HG03558 (cell line): Measurements from ENCODE around the gene CHST11.

ENCODE experiments used
- ATAC-seq: cut with Tn5 transposase; IDR thresholded peaks from one replicate; pipeline ENCODE4 v1.9.1; 2021; ENCODE audit warnings: moderate number of reproducible peaks; ENCODE audit not compliant: unreplicated experiment; ENCODE audit errors: extremely low read depth

The CHST11 gene

DNA sequence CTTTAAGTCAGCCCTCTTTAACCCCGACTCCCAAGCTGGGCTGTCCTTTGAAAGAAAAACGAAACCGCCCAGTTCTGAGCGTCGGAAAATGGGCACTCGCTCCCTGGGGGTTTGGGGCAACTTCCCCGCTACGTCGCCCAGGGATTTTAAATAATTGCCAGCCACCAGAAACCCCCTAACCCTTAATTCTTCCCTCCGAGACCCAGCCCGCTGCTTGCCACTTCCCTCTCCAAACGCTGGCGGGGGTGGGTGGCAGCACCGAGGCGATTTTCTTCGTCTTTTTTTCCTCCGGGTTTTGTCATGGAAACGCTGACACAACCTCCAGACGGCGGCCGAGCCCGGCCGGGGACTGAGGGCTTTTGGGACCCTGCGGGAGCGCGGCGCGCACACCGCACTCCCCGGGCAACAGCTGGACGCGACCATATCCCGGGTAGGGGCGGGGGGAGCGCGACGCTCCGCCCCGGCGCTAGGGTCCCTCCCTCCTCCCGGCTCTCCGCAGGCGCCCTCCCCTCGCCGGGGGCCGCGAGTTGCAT is at the start of gene CHST11:
Gene CHST11 (plus strand): TSS at position 532 of the 533 bp plus-strand sequence.
- ATAC-seq: peak; percentile 46

DNA sequence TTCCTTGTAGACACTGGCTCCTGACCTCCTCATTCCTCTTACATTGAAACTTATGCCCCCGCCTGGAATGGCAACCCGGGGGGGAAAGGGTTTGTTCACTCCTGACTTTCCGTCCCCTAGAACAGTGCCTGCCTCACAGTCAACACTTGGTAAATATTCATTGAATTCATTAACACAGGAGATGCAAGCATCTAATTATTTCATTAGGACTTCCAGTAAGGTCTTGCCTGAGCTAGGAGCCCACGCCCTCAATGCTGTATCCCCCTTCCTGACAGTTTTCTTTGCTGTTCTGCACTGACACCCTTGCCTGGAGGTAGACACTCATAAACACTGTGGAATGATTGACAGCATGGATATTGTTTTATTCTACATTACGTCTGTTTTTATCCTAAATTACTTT is 49.3 kb upstream of the CHST11 start:
- ATAC-seq: no peak

- no peak for ATAC-seq
Measured at GRCh38 chr12:104407922-104408321, 48.8 kb upstream of the CHST11 start.

DNA sequence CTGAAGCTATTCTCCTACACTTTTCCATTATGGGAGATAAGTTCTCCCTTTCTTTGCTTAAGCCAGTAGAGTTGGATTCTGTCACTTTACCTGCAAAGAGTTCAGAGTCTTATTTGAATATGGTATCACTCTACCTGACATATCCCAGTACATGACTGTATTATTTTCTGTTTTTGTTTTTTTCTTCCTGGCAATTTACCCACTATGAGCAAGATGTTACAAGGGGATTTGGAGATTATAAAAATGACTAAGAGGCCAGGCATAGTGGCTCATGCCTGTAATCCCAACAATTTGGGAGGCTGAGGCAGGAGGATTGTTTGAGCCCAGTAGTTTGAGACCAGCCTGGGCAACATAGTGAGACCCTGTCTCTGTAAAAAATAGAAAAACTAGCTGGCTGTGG is 46.4 kb upstream of the CHST11 start:
- ATAC-seq: no peak

DNA sequence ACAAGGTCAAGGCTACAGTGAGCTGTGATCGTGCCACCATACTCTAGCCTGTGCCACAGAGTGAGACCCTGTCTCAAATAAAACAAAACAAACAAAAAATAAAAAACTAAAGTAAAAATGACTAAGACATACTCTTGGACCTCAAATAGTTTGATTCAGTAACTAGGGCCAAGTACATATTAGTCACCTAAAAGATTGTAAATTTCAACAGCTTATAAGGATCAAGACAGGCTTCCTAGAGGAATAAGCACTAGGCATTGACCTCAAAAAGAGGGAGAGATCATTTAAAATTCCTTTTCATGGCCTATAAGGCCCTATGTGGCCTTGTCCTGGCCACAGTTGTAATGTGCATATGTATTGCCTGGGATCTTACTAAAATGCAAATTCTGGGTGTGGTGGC is 46.0 kb upstream of the CHST11 start:
- ATAC-seq: no peak

GRCh38 chr12:104411826-104412641 is 44.7 kb upstream of the CHST11 start:
- no peak for ATAC-seq

- no peak for ATAC-seq
Measured at GRCh38 chr12:104412681-104413080, 44.1 kb upstream of the CHST11 start.

- no peak for ATAC-seq
Measured at GRCh38 chr12:104413330-104413729, 43.4 kb upstream of the CHST11 start.

DNA sequence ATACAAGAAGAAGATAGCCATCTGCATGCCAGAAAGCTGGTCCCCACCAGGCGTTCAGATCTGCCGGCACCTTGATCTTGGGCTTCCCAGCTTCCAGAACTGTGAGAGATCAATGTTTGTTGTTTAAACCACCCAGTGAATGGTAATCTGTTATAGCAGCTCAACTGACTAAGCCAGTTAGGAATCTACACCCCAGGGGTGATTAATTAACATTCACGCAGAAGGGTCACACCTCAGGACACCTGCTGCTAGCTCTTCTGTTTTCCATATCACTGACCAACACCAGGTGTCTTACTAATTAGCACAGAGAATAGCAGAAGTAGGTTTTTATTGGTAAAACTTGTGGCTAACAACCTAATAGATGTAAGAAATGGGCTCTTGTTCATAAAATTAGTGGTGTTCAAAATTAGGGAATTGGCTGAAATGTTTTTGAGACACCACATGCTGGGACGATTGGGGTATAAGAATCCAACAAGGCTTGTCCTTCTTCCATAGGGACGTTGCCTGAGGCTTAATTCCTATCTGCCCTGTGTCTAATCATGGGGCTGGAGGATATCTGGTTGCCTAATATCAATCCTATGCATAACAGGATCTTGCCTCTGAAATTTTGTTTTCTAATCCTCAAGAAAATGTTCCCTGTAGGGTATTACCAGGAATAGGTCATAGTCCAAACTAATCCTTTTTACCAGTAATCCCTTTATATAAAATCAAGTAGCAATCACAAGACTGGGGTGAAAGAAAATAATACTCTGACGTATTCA is 42.0 kb upstream of the CHST11 start:
- ATAC-seq: no peak

DNA sequence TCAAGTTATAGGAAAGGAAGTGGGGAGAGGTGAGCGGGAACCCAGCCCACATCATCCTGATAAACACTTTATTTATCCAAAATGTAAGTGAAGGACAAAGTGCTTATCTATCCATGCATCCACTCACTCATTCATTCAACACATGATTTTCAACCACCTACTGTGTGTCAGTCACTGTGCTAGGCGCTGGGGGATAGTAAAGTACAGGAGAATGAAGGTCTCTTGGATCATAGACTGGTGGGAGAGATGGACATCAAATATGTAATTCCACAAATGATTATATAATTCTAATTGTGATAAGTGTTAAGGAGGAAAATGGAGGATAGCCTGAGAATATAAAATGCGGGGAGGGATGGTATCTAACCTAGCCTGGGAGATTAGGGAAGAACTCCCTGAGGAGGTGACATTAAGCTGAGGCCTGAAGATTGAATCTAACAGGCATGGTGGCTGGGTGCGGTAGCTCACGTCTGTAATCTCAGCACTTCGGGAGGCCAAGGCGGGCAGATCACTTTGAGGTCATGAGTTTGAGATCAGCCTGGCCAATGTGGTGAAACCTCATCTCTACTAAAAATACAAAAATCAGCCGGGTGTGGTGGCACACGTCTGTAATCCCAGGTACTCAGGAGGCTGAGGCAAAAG is 41.3 kb upstream of the CHST11 start:
- no peak for ATAC-seq

- no peak for ATAC-seq
Measured at GRCh38 chr12:104416136-104416535, 40.6 kb upstream of the CHST11 start.

- no peak for ATAC-seq
Measured at GRCh38 chr12:104416585-104416984, 40.2 kb upstream of the CHST11 start.

DNA sequence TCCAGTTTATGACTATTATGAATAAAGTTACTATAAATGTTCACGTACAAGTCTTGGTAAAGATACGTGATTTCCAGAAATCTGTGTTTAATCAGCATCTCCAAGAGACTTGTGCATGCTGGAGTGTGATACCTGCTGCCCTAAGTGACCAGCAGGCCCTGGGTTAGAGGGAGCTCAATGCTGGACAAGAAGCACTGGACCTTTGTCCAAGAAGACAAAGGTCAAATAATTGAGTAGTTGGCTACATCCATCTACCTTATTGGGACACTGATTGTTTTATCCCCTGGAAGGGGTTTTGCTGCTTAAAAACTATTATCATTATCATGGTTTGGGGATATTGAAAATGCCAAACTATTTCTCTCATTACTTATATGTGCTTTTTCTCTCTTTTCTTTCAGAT is 37.0 kb upstream of the CHST11 start:
- no peak for ATAC-seq

DNA sequence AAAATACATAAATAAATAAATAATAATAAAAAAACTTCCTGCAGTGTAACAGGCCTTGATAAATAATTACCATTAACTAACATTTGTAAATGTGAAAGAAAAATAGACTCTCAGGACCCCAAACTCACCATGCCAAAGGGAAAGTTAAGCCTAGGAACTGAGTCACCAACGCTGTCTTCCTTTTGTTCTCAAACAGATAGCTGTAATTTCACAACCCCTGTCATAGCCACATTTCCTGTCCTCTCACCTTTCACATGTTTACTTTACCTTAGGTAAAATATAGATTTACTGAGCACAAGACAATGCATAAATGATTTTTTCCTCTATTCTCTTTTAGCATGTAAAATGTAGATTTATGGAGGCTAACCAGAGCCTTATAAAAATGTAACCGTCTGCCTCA is 35.9 kb upstream of the CHST11 start:
- no peak for ATAC-seq

- ATAC-seq: no peak
Measured at GRCh38 chr12:104421343-104421742, 35.4 kb upstream of the CHST11 start.

- ATAC-seq: no peak
Measured at GRCh38 chr12:104422441-104422840, 34.3 kb upstream of the CHST11 start.

DNA sequence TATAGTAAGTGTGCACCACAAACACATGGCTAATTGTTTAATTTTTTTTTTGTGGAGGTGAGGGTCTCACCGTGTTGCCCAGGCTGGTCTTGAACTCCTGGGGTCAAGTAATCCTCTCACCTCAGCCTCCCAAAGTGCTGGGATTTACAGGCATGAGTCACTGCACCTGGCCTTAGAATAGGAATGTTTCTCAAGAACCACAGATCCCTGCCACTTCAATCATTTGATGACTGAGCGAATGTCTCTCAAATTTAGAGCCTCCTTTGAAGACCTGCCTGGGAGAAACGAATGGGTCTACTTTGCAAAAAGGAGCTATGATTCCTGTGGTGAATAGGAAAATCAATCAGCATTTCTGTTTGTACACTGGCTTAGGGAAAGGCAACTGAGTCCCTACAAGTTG is 33.5 kb upstream of the CHST11 start:
- ATAC-seq: no peak

- ATAC-seq: no peak
Measured at GRCh38 chr12:104423809-104424208, 32.9 kb upstream of the CHST11 start.

- no peak for ATAC-seq
Measured at GRCh38 chr12:104424955-104425354, 31.8 kb upstream of the CHST11 start.

DNA sequence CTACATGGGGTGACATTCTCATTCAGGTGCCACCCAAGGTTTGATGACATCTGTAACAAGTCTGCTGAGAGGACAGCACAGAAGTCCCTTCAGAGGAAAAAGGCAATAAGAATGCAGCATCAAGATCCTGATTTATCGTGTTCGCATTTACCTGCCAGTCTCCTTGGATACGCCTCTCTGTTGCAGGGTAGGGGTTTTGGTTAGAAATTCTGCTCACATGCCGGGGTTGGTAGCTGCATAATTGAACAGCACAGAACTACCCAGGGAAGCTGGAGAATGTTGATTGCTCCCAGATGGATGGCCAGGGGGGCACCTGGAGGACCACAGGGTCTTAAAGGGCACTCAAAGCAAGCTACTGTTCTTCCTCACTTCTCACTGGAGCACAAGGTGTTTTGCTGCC is 31.1 kb upstream of the CHST11 start:
- no peak for ATAC-seq
